OCI-M2 (cell line): Measurements from ENCODE around the gene CRABP1.

Experiments
- DNase-seq: peaks from one replicate; lab custom pipeline; 2025; ENCODE audit not compliant: unreplicated experiment; lab: John Stamatoyannopoulos, UW

CRABP1 gene

GRCh38 chr15:78343276-78344060, 3.3 kb downstream of the CRABP1 start:
- no peak for DNase-seq

DNA sequence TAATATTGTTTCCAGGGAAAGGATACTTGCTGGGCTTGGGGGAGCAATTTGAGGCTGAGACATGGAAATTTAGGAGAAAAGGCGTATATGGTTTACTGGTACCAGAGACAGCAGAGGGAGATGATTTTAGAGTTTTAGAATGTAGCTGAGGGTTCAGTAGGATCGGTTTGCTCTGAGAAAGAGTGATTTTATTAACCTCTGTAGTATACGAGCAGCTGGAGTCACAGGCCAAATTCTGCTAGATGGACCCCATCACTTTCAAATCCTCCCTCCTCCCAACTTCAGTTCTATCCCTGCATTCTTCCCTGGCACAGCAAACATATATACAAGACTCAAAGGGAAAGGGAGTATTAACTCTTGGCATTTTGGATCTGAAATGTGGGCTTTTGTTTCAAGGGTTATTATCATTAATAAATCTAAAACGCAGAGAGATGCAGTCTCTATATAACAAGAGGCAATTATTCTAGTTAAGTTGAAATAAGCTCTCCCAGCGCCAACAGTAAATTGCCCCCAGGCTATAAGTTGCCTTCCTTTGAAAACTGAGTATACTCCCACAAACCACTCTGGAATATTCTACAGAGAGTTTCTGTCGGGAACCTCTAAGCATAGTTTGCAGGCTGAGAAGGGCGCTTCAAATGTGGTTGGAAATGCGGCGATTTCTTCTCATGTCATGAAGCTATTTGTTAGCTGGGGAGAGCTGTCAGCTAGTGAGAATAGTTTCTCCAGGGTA, 5.4 kb downstream of the CRABP1 start:
- DNase-seq = no peak

- no peak for DNase-seq
These were observed 7.7 kb downstream of the CRABP1 start for GRCh38 chr15:78347586-78348543.

GRCh38 chr15:78350058-78350457, 9.9 kb downstream of the CRABP1 start:
- no peak for DNase-seq

GRCh38 chr15:78351539-78351938, 11.4 kb downstream of the CRABP1 start:
- no peak for DNase-seq

GRCh38 chr15:78353093-78353492, 12.9 kb downstream of the CRABP1 start:
- no peak for DNase-seq

GRCh38 chr15:78355177-78355576, 15.0 kb downstream of the CRABP1 start:
- DNase-seq = no peak

DNA sequence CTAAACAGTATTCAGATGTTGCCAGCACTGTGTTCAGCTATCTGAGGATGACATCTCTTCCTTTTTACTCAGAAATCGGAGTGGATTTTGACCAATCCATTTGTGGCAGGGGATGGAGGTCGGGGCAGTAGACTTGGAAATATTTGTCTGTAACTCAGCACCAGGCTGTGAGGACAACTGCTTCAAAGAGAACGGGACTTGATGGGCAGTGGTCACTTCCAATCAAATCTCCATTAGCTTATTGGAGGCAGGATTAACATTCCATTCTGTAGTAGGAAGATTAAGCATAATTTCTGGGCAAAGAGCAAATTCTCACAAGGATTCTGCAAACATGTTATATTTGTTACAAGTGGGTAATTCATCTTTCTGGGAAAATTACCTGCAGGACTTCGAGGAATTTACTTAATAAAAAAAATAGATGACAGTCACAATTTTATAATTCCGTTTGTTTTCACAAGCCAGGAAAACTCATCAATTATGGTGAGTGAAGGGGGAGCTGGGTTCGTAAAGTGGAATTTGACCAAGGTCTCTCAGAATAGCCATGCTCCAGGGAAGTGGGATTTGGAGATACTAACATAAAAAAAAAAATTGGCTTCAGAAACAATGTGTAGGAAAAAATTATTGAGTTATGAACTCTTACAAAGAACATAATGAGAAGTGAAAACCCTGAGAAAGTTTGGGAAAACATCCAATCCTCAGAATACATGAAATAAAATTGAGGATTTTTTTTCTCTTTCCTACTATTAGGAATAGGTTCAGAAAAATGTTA, 18.1 kb downstream of the CRABP1 start:
- DNase-seq = no peak

DNA sequence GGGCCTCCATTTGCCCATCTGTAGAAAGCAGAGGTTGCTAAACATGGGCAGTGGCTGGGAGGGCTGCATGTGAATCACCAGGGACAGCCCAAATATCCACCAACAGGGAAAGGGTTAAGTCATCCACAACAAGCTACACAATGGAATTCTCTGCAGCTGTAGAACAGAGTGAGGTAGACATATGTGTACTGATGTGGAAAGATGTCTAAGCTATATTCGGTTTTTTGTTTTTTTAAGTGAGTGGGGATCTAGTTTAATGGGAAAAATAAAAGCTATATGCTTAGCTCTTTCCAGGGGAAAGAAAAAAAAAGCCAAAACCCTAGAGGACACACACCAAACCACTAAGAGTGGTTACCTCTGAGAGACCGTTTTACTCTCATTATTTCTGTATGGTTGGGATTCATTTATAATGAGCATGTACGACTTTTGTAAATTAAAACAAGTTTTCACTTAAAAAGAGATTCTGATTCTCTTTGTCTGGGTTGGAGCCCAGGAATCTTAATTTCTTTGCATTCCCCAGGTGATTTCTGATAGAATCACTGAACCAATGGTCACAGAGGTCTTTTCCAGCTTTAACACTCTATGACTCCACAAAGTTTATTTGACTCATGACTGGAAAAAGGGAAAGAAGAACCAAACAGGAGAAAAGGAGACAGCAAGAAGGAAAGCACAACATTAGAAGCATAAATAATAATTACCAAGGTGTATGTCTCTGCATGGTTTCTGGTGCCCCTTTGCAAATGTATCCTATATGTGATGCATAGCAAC, 19.1 kb downstream of the CRABP1 start:
- DNase-seq = no peak

DNA sequence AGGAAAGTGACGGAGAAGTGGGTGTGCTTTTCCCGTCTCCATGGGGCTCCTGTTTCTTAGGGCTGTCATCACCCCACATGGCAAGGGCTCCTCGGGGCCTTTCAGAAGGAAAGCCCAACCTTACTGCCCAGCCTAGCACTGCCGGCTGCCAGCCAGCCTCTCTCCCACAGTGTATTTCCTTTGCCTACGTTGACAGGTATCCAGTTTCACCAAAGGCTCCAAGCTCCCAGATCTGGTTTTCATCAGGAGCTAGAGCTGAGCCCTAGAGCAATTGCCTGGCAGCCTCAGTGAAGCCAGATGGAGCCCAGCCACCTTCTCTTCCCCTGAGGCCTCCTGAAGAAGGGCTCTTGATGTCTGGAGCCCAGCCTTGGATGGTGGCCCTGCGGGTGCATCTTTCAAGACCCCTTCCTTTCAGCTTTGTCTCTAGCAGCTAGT, 20.2 kb downstream of the CRABP1 start:
- DNase-seq = no peak

DNA sequence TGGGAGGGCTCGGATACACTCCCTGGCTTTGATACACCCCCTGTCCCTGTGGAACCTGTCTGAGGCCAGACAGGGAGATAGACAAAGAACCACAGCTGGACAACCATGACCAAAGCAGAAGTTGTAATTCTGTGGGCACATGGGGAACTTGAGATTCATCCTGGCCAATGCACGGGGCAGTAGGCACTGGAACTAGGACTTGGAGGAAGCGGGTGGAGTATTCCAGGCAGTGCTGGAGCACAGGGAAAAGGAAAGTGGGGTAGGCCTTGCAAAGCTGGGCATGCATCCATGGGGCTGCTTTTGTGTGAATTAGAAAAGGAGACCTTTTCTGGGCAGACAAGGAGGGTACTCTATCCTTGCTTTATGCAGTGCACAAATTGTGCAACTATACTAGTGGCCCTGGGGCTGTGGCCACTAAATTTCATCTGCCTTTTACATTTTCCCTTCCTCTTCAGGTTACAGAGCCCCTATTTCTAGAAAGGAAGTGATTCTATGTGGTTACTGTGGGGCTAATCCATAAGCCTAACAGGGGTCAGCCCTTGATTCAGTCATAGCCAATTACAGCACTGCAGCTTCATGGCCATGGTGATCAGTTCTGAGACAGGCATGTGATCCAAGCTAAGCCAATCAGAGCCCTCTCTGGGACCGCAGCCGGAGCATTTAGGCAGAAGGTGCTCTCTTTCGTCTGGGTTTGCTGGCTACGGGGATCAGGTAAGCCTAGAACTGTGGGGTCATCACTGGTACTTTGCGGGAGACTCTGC, 21.0 kb downstream of the CRABP1 start:
- DNase-seq = no peak

- no peak for DNase-seq
These were observed 21.8 kb downstream of the CRABP1 start for GRCh38 chr15:78361771-78362506.

GRCh38 chr15:78362716-78363380, 22.7 kb downstream of the CRABP1 start:
- DNase-seq = no peak

GRCh38 chr15:78363381-78363734, 23.2 kb downstream of the CRABP1 start:
- DNase-seq = no peak

DNA sequence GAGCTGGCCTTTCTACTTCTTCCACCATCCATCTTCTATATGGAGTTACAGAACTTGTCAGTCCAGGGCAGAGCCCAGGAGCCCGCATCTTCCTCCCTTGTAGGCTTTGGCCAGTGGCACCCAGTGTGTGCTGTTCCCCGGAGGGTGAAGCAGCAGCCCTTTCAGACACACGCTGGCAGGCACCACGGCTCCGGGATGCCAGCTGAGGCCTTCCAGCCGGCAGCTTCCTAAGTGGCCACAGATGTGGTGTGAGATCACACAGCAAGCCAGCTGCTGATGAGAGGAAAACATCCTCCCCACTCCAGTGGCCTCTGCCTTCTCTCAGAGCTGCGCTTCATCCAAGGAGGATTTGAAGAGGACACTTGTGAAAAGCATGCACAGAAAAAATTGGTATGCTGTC, 24.1 kb downstream of the CRABP1 start:
- no peak for DNase-seq

DNA sequence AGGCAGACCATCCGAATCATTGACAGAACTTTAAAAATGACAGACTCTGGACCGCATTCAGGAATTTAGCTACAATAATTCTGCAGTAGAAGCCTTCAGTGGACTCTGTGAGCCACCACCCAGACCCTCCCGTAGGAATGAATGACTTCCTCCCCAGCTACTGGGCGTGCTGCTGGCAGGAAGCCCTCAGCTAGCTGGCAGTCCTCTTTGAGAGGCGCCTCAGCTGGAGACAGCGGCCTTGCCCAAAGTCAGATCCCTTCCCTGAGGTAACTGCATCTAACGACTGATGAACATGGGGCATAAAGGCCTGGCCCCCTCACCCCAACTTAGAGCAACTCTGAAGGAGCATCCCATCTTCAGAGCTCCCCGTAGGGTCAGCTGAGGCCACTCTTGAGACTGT, 25.8 kb downstream of the CRABP1 start:
- DNase-seq = no peak

GRCh38 chr15:78366342-78366741, 26.2 kb downstream of the CRABP1 start:
- no peak for DNase-seq

DNA sequence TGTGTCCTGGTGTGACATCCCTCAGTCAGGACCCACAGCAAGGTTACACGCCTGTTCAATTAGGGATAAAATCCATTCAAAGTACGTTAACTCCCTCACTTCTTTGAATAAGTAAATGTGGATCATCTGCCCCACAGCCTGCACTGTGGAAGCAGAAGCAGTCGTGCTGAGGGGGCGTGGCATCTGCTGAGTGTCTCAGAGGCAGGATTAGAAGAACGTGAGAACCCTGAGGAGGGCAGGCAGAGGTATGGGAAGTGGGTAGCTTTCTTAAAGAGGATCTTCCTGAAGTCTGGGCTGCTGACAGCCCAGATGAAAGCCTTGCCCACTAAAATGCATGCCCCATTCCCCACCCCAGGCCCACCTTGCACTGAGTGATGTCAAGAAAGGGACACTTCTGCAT, 28.5 kb downstream of the CRABP1 start:
- no peak for DNase-seq
